Sciatic nerve (tissue), 2 donors: ENCODE data around the gene EFNA5. TPM values are rescaled to one million over a fixed set of nuclear protein-coding genes. Genes with fewer than 3 reads are reported as not detected.

ENCODE experiments used
- ATAC-seq: fragments of 200-7000 bp; cut with Tn5 transposase; one replicate; pipeline ENCODE4 v1.9.1; 2020; ENCODE audit warnings: mild to moderate bottlenecking, moderate library complexity
- DNase-seq: peaks from one replicate; pipeline ENCODE4 v3.0.0-alpha.2; 2020; ENCODE audit warnings: low spot score
- intact Hi-C: fragments of 100-400 bp; cut with DNase I; formaldehyde crosslinking; loops from one replicate; pipeline ENCODE4 v1.14.2; 2022
- total RNA-seq: library from RNA; stranded (reverse); fragmentation: NEBNext Ultra II Directional; extraction: Animal tissue kit (Norgen Biotek cat#: 25700); gene quantifications from one replicate; pipeline ENCODE4 v1.2.1, GENCODE V29; 2021
- donor health status: DM: no; HTN: no; CAD: no.
- donor health status: DM: no; HTN: no; CAD: no.

The EFNA5 gene
- total RNA-seq, 1 donor from 2014 or later: 18.5 TPM

DNA sequence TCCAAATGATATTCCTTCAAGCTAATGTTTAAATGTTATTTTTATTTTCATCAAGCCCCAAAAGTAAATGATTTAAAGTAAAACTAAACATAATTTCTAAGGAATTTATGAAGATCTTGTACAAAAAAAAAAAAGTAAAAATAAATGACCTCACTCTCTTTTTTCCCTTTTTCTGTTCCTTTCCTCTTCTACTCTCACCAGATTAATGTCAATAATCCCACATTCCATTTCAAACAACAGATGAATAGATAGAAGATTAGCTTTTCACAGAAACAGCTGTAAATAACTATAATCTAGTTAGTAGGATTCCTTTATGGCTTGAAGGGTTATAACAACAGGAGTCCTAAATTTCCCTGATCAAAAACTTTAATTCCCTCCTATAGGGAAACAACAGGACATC lies 88.1 kb downstream of the EFNA5 start:
- intact Hi-C loops: no loop called here
- DNase-seq (no peak), ATAC-seq (no peak)

DNA sequence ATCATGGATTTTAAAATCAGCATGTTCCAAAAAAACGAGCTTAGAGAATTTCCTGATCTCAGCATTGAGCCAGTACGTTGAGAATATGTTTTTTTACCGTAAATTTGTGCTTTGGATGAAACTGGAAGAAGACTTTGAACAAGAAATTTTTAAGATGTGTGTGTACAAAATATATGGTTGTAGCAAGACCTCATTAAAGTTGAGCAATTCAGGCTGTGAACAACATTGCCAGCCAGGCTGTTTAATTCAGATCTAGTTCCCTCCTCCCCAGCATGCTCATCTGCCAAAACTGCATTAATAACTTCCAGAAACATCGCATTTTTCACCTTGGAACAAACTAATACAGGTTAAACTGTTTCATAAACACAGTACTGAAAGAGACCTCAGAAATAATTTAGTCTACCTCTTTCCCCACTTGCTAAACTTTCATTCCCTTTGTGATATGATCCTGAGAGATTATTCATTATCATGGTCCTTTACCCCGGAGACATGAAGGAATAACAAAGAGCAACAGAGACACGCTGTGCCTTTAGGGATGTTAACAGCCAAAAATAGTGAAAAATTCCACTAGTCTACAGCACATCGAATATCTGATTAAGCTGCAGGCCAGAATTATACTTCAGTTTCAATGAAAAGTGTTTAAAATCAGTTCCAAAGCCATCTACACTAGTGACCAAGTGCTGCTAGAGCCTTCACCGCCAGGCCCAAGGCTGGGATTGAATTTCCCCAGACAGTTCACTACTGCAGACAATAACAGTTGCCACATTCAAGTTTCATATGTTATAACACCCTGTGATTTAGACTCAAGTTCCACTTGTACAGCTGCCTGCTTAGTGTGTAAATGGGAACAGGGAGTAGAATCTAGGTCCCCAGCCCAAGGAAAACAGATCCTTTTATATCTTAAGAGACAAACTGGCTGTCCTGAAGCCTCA lies 89.6 kb downstream of the EFNA5 start:
- intact Hi-C loops: no loop called here
- ATAC-seq: peak; percentile 74
- no peak for DNase-seq

DNA sequence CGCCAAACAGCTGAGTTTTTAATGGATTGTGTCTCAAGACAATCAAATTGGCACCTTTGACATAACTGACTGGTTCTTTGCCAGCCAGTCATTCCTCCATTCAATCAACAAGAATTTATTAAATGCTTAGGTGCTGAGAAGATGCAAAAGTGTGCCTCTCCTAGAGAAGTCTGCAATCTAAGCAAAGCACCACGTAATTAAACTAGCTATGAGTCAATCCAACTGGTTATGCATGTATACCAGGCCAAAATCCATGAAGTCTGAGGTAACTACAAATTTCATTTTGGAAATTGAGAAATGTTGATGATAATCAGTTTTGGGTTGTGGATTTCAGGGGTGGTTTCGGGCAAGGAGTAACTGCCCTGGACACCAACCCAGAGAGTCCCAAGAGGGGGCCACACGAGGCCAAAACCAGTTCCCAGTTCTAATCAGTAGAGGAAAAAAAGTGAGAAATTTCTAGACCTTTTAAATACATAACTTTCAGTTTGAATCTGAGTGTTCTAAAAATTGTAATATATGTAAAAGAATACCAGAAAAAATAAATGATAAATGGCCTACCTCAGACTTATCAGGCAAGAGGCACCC lies 92.6 kb downstream of the EFNA5 start:
- intact Hi-C loops: no loop called here
- DNase-seq (no peak), ATAC-seq (peak; percentile 37)

DNA sequence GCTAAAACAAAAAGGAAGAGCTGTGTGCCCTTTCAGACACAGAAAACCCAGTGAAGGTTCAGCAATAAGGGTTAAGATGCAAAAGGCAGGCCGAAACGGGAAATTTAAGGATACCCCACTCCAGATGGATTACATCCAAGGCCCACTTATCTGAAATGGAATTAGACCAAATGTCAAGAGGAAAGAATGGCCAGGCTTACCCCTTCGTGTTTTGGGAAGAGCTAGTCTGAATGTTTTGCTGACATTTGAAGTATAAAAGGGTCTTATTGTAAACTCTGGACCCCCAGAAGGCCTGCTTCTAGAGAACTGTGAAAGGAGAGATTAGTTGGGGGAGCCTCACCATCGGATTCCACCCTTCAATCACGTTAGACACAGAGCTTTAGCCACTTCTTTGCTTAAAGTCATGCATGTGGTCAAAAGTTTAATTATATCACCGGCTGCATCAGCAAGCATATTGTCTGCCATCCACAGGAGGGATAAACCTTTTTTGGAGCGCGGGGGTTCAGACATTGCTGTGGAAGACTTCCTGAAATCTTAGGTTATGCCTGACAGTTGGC lies 93.3 kb downstream of the EFNA5 start:
- DNase-seq (no peak), ATAC-seq (no peak)
- intact Hi-C loops: no loop called here

DNA sequence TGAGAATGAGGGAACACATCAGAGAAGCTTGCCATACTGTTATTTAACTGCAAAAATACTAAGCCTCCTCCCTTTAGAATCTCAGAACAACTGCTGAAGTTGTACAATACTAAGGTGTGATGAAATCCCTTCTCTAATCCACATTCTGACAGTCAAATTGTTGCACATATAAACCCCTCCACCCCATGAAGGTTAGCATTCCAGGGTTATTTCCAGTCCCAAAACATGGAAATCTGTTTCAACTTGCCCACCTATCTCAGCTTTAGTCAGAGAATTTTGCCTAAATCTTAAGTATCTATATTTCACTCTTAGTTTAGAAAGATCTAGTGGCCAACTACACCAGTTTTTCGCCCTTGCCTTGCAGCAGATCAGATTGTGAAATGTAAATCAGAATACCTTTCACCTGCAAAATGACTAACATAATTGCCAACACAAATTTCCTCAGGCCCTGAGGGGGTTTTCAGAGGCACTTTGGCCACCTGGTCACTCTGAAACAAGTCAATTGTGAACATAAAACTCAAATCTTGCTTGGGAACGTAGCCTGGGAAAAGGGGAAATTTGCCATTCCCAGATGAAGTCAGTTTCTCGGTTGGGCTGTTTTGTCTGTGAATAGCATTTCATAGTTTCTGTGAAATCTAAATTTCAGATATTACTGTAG lies 93.9 kb downstream of the EFNA5 start:
- intact Hi-C loops: no loop called here
- ATAC-seq: no peak
- no peak for DNase-seq

DNA sequence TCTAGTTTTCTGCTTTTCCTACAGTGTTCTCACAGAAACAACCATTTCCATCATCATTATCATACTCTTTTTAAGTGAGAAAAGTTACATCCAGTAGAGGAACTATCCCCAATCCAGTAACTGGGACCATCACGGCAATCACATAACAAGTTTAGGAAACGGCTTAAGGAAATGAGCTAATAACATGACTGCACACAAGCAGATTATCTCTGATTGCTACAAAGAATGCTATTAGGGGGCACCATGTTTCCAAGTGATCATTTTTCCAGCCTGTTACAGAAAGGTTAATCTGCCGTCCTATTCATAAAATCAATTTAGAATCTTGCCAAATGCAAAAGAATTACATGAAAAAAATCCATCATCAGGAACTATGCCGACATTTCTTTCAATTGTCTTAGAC lies 94.6 kb downstream of the EFNA5 start:
- intact Hi-C loops: no loop called here
- ATAC-seq (no peak), DNase-seq (no peak)

DNA sequence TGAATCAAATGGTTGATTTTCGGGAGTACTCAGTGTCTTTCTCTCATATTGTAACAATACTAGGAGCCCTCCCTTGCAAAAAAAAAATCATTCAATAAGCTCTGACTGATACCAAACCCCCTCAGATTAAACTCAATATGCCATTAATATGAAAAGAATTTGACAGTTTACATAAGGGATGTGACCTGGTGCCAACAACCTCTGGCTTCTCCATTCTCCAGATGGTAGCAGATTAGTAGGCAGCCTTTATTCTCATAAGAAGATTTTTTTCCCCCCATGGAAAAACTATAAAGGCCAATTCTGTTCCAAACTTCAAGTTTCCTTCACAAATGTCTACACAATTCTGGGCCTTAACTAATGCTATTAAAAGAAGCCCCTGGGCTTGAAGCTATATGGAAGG lies 96.5 kb downstream of the EFNA5 start:
- intact Hi-C loops: no loop called here
- ATAC-seq: no peak
- DNase-seq: no peak

DNA sequence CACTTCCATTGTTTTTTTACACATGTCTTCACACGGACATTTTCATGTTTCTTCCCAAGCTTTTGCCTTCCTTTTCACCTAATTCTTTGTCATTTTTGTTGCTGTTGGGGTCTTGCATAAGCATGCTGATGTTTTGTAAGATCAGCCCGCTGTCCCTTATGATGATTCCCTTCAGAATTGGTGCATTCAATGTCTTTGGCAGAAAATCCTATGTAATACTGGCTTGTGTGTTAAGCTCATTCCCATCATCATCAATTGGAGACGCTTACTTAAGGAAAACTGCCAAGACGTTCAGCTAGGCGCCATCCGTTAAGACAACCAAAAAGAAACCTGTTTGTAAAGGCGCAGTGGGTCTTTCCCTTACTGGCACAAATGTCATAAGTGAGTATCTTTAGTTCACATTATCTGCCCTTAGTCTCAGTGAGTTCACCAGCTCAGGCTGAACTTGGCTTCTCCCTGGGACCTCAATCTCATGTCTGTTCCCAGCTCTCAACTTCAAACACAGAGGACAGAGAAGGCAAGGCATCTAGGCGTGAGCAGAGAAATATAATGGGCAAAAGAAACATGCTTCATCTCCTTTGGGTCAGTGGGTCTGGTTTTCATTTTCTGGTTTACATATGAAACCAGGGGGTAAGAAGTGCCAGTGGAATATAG lies 97.9 kb downstream of the EFNA5 start:
- DNase-seq (no peak), ATAC-seq (no peak)
- intact Hi-C loops: no loop called here

DNA sequence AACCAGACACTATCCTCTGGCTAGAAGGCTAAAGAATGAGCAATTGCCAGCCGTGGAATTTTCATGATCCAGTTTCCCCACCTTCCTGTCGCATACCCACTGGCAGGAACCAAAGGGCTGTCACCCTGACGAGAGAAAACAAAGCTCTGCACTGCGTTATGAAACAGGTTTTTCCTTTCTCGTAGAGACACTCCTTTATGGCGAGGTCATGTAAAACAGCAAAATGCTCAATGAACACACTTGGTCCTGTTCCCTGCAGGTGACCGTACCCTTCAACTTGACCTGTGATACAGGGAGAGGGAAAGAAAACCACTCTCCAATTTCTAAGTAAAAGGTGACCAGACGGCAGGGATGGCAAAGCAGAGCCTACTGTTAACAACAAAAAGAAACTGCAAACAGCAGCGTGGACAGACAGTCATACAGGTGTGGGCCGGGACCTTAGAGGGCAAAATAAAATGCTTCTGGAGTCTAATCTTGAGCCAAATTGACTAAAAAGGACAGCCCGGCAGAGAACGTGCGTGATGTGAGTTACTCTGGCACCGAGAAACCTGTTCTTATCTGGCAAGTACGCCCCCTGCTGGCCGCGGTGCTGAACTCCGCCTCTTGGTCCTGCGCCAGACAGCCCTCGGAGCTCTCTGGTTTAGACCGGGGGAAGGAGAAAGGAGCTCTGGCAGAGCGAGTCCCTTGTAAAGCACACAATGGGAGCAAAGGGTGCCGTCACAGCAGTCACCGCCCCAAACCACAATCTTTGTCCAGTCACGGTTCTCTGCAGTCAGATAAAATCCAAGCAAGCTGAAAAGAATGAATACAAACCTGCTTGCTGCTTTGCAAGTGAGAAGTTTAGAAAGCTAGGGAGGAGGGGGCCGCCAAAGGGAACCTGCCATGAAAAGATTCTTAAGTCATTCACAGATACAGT lies 98.9 kb downstream of the EFNA5 start:
- DNase-seq (peak; percentile 97), ATAC-seq (peak; percentile 95)
- intact Hi-C loops: no loop called here

DNA sequence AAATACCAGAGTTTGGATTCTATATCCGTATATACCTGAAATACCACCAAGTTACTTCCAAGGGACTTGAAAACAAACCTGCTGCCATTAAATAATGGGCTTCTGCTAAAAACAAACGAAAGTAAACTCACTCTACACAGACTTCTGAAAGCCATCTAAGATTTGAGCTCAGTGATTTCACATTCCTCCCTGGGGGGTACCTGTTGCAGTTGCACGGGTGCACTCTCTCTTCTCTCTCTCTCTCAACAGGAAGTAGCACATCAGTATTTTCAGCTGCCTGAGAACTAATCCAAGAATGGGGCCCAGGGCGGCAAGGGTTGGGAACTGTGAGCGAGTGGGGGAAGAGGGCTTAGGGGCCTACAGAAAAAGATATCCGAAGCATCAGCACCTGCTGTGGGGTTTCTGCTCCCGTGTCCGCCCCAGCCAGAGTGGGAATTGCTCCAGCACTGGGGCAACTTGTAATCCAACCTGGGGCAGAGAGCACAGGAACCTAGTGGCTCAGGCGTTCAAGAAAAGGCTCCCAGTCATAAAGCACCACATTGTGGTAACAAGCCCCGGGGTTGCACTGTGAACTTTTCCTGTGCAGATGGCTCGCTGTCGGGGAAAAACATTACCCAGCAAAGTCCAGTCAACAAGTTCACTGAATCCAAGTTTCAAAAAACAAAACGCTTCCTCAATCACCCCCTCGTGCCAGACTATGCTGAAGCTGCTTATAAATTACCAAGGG lies 99.8 kb downstream of the EFNA5 start:
- peak; percentile 61 for ATAC-seq
- intact Hi-C loops: no loop called here

DNA sequence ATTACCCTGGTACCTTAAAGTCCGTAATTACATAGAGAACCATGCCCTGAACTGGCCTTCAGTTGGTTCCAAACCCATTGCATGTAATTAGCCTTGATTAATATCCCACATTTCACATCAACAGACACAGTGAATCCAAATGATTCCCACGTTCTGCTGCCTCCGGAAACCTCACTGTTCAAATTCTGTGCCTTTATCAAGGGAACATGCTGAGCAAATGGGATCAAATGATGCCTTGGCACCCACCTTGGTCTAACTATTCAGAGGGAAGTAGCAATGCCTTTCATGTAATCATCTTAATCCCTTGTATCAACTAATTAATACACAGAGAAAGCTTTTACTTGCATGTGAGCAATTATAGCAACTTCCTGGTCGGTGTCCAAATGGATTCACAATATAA lies 100.6 kb downstream of the EFNA5 start:
- intact Hi-C loops: no loop called here
- ATAC-seq (no peak), DNase-seq (no peak)

More for the DNA sequence above, 99.8 kb downstream of the EFNA5 start:
- no peak for DNase-seq

DNA sequence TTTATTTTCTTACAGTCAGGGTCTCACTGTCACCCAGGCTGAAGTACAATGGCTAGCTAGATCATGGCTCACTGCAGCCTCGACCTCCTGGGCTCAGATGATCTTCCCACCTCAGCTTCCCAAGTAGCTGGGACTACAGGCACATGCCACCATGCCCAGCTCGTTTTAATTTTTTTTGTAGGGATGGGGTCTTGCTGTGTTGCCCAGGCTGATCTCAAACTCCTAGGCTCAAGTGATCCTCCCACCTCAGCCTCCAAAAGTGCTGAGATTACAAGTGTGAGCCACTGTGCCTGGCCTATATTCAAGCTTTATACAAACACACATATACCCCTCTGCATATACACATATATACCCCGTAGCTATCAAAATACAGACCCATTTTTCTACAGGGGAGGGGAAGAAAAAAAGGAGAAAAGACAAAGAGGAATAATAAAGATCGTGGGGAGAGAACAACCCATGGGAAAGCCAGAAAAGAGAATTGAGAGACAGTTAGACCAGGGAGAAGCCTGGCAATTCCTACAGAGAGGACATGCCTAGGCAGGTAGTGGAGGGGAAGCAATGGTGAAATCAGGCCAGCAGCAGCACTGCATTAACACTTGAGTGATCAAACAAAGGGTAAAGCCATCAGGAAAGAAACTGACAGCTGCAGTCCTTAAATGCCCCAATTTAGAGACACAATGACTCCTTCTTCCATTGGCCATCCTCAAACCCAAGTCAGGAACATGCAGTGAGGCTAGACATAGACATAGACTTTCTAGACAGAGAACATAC lies 102.7 kb downstream of the EFNA5 start:
- ATAC-seq (no peak), DNase-seq (no peak)
- intact Hi-C loops: no loop called here

DNA sequence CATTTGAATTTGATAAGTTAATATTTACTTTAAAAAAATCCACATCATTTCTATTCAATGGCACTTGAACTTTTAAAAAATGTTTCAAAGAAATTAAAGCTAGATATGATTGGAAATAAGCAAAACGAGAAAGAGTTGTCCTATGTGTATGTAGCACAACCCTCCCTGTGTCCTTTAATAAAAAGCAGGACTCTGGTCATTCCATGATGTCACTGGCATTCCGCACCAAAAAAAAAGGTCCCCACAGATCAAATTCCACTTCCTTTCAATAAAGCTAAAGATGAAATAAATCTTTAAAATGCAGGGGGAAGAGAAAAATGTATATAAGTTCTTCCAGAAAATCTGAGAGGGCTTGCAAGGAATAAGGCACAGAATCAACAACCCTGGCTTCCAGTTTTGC lies 103.8 kb downstream of the EFNA5 start:
- no peak for DNase-seq
- intact Hi-C loops: no loop called here
- ATAC-seq: no peak

DNA sequence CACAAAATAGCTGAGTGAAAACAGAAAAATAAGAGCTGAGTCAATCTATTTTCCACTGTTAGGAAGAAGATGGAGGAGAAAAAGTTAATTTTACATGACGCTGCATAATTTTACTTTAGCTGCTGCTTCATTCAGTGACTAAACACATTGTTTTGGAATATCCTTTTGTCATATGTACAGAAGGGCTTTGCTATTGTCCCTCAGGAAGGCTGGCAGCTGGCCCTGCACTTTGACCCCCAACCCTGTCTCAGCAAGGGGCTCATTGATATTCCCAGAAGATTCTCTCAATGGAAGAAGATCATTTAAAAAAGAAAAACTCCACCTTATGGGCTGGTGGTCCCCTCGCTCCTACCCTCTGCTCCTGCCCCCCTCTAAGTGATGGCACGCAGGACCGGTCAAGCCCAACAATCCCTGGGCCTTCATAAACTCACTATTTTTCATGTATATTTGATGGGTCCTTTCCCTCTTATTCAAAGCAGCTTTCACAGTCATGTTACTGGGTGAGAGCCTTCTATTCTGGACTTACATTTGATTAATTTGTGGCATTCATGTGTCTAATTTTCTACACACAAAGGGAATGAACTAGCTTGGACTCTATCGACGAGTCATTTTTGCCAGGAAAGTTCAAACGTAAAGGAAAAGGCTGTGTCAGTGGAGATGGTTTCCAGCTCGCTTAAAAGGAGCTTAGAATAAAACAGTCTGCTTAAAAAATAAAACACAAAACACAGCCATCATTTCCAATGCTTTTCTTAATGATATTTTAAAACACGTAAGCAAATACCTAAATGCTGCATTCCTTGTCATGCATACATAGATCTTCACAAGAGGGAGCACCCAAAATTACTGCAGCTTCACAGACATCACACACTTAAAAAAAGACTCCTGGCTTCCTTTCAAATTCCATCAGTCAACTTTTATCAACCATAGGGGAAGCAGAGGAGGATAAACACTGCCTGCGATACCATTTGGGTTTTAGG lies 104.7 kb downstream of the EFNA5 start:
- DNase-seq (no peak), ATAC-seq (no peak)
- intact Hi-C loops: no loop called here

DNA sequence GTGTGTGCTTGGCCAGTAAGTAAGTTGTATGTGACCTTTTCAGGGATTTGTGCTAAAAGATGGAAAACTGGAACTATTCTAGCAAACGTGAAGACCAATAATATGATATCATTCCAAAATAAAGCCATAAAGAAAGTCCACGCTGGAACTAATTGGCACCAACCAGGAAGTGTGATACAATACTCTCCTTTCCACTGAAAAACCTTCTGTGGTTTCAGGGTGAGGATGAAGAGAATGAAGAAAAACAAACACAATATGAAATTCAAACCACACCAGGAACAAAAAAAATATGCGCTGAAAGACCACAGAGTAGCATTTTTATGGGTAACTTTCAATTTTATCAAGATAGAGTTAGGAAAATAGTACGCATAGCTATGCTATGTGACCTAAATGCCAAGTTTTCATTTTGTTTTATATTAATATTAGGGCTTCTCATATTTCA lies 105.8 kb downstream of the EFNA5 start:
- no peak for DNase-seq
- intact Hi-C loops: no loop called here
- ATAC-seq: no peak
